Measurements from ENCODE around the gene EHF.

Gene EHF

DNA sequence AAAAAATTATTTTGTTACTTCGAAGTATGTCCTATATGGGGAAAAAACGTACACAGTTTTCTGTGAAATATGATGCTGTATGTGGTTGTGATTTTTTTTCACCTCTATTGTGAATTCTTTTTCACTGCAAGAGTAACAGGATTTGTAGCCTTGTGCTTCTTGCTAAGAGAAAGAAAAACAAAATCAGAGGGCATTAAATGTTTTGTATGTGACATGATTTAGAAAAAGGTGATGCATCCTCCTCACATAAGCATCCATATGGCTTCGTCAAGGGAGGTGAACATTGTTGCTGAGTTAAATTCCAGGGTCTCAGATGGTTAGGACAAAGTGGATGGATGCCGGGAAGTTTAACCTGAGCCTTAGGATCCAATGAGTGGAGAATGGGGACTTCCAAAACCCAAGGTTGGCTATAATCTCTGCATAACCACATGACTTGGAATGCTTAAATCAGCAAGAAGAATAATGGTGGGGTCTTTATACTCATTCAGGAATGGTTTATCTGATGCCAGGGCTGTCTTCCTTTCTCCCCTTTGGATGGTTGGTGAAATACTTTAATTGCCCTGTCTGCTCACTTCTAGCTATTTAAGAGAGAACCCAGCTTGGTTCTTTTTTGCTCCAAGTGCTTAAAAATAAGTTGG is 38.3 kb downstream of the EHF start:
- no peak for DNase-seq (ENCODE audit: low spot score)
- Histone ChIP-seq H3K4me3 (ENCODE audit: severe bottlenecking) (no peak overlapping the region), H3K27me3 (ENCODE audit: insufficient read depth, poor library complexity, severe bottlenecking) (no peaks in the 10 kb centered on the region), H3K27ac (ENCODE audit: poor library complexity, severe bottlenecking) (no peak overlapping the region), H3K4me1 (ENCODE audit: insufficient read depth, poor library complexity, severe bottlenecking) (peaks cover 17% of the 10 kb centered on the region), H3K9me3 (ENCODE audit: severe bottlenecking) (no peaks in the 10 kb centered on the region), H3K36me3 (ENCODE audit: low read depth) (peaks cover 11% of the 10 kb centered on the region)
- ATAC-seq (ENCODE audit: low read depth) = no peak
- TF ChIP-seq, protein P1, sequence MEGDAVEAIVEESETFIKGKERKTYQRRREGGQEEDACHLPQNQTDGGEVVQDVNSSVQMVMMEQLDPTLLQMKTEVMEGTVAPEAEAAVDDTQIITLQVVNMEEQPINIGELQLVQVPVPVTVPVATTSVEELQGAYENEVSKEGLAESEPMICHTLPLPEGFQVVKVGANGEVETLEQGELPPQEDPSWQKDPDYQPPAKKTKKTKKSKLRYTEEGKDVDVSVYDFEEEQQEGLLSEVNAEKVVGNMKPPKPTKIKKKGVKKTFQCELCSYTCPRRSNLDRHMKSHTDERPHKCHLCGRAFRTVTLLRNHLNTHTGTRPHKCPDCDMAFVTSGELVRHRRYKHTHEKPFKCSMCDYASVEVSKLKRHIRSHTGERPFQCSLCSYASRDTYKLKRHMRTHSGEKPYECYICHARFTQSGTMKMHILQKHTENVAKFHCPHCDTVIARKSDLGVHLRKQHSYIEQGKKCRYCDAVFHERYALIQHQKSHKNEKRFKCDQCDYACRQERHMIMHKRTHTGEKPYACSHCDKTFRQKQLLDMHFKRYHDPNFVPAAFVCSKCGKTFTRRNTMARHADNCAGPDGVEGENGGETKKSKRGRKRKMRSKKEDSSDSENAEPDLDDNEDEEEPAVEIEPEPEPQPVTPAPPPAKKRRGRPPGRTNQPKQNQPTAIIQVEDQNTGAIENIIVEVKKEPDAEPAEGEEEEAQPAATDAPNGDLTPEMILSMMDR (IDR thresholded peaks at IDR 0.05; ENCODE audit: poor library complexity, severe bottlenecking) = no peak

DNA sequence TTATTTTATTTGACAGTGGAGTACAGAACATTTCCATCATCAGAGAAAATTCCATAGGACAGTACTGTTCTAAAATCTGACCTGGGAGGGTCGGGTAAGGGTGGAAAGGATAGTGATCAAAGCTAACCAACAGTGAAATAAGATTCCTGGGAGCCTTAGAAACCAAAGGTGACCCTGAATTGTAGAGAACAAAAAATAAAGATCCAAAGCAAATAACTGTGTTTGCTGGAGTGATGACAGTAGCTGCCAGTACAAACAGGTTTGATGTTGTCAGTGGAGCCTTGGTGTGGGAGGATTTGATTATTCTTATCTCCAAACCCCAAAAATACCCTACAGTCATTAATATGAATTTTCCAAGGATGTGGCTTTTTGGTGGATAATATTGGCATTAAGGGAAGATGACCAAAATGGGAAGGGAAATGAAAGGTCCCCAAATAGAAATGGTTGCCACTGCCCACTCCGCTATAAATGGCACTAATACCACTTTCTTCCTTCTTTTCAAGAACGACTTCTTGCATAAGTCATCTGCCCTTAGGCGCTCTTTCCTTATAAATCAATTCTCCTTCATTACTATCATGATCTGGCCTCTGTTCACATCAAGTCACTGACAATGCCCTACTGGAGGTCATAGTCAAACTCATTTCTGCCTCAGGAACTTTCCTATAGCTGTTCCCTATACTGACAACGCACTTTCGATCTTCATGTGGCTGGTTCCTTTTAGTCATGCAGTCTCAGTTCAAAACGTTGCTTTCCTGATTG is 44.4 kb downstream of the EHF start:
- no peak overlapping the region for H3K27ac ChIP-seq (ENCODE audit: poor library complexity, severe bottlenecking)
- no peak for ATAC-seq (ENCODE audit: low read depth)

DNA sequence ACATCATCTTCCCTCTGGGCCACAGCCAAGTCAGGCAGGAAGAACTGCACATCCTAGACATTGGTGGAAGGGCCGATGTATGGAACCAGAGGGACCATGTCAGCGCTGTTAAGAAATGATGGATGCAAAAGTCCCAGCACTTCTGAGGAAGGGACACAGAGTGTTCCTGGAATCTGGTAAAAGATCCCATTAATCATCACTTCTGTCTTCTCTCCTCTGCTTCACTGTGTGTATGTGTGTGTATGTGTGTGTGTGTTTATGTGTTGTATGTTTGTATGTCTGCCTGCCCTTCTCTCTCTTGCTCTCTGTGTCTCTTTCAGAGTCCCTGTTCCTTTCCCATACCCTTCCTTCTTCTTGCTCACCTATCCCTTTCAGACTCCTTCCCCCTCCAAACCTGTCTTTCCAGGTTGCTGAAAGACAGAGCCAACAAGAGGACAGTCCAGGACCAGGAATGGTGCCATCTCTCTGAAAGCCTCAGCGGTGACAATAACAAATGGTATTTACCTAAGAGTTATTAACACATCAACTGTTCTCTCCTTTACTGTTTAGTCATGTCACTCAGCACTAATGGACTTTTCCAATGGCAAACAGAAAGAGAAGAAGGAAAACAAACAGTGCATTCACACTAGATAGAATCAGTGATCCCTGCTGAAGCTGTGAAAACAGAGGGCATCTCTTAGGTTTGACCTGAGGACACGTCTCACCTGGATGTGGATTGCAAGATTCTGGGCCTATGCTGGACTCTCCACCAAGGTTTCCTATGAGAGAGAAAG is 47.1 kb downstream of the EHF start:
- H3K9me3 ChIP-seq (ENCODE audit: severe bottlenecking) = no peaks in the 10 kb centered on the region
- H3K4me3 ChIP-seq (ENCODE audit: severe bottlenecking) = no peak overlapping the region
- H3K27me3 ChIP-seq (ENCODE audit: insufficient read depth, poor library complexity, severe bottlenecking) = no peaks in the 10 kb centered on the region
- ATAC-seq (ENCODE audit: low read depth) = no peak
- TF ChIP-seq, protein P1 (IDR thresholded peaks at IDR 0.05; ENCODE audit: poor library complexity, severe bottlenecking) = no peak
- H3K4me1 ChIP-seq (ENCODE audit: insufficient read depth, poor library complexity, severe bottlenecking) = no peaks in the 10 kb centered on the region
- H3K27ac ChIP-seq (ENCODE audit: poor library complexity, severe bottlenecking) = no peak overlapping the region
- no peaks in the 10 kb centered on the region for H3K36me3 ChIP-seq (ENCODE audit: low read depth)
- no peak for DNase-seq (ENCODE audit: low spot score)

More for the DNA sequence above, 44.4 kb downstream of the EHF start:
- Histone ChIP-seq H3K4me3 (ENCODE audit: severe bottlenecking) (no peak overlapping the region), H3K9me3 (ENCODE audit: severe bottlenecking) (no peaks in the 10 kb centered on the region), H3K27me3 (ENCODE audit: insufficient read depth, poor library complexity, severe bottlenecking) (no peaks in the 10 kb centered on the region), H3K4me1 (ENCODE audit: insufficient read depth, poor library complexity, severe bottlenecking) (no peaks in the 10 kb centered on the region), H3K36me3 (ENCODE audit: low read depth) (no peaks in the 10 kb centered on the region)
- TF ChIP-seq, protein P1 (IDR thresholded peaks at IDR 0.05; ENCODE audit: poor library complexity, severe bottlenecking) = no peak
- DNase-seq (ENCODE audit: low spot score) = no peak

DNA sequence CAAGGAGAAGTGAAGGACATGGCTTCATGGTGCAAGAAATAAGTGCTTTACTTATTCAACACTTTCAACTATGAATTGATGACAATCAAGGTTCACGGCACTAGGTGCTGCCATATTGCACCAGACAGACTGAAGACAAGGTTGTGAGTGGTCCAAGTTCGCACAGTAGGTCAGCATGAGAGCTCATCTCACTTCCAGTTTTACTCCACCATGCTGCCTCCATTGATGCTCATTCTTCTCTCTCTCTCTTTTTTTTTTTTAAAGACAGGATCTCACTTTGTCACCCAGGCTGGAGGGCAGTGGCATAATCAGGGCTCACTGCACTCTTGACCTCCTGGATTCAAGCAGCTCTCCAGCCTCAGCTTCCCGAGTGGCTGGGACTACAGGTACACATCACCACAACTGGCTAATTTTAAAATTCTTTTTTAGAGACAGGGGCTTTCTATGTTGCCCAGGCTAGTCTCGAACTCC is 47.7 kb downstream of the EHF start:
- ATAC-seq (ENCODE audit: low read depth) = no peak
- no peak overlapping the region for H3K27ac ChIP-seq (ENCODE audit: poor library complexity, severe bottlenecking)
- no peaks in the 10 kb centered on the region for H3K9me3 ChIP-seq (ENCODE audit: severe bottlenecking)
- H3K4me1 ChIP-seq (ENCODE audit: insufficient read depth, poor library complexity, severe bottlenecking) = no peaks in the 10 kb centered on the region
- TF ChIP-seq, protein P1 (IDR thresholded peaks at IDR 0.05; ENCODE audit: poor library complexity, severe bottlenecking) = no peak
- no peaks in the 10 kb centered on the region for H3K36me3 ChIP-seq (ENCODE audit: low read depth)
- no peak for DNase-seq (ENCODE audit: low spot score)
- no peak overlapping the region for H3K4me3 ChIP-seq (ENCODE audit: severe bottlenecking)
- no peaks in the 10 kb centered on the region for H3K27me3 ChIP-seq (ENCODE audit: insufficient read depth, poor library complexity, severe bottlenecking)
